Measurements from ENCODE around the gene NADK2. TPM values are rescaled to one million over a fixed set of nuclear protein-coding genes. Genes with fewer than 3 reads are reported as not detected.

NADK2 gene
- total RNA-seq, 1 donor from 2014 or later = 38.4 TPM

- DNase-seq (ENCODE audit: extremely low spot score, unreplicated experiment) = no peak
Measured at GRCh38 chr5:36181774-36182173, 60.0 kb downstream of the NADK2 start.

GRCh38 chr5:36180556-36181350 is 61.0 kb downstream of the NADK2 start:
- no peak for TF ChIP-seq CTCF (conservative IDR thresholded peaks at IDR 0.05)
- peaks cover under 1% of the 10 kb centered on the region for H3K9me3 Mint-ChIP-seq
- H3K27ac Mint-ChIP-seq = peak overlapping the region; percentile 15
- peaks cover 37% of the 10 kb centered on the region for H3K36me3 Mint-ChIP-seq
- no peak for DNase-seq (ENCODE audit: extremely low spot score, unreplicated experiment)
- H3K4me1 Mint-ChIP-seq (ENCODE audit: unreplicated experiment) = peaks cover 8% of the 10 kb centered on the region
- H3K27me3 Mint-ChIP-seq = no peaks in the 10 kb centered on the region
- no peak overlapping the region for H3K4me3 Mint-ChIP-seq

More at GRCh38 chr5:36181774-36182173, 60.0 kb downstream of the NADK2 start:
- Mint-ChIP-seq H3K4me3 (no peak overlapping the region), H3K36me3 (peaks cover 46% of the 10 kb centered on the region), H3K27me3 (no peaks in the 10 kb centered on the region), H3K9me3 (peaks cover 5% of the 10 kb centered on the region), H3K27ac (no peak overlapping the region), H3K4me1 (ENCODE audit: unreplicated experiment) (peaks cover 8% of the 10 kb centered on the region)
- TF ChIP-seq CTCF (conservative IDR thresholded peaks at IDR 0.05) = no peak

GRCh38 chr5:36179950-36180349 is 61.8 kb downstream of the NADK2 start:
- TF ChIP-seq CTCF (conservative IDR thresholded peaks at IDR 0.05) = no peak
- H3K9me3 Mint-ChIP-seq = no peaks in the 10 kb centered on the region
- H3K36me3 Mint-ChIP-seq = peaks cover 33% of the 10 kb centered on the region
- no peak overlapping the region for H3K4me3 Mint-ChIP-seq
- H3K27ac Mint-ChIP-seq = peak overlapping the region; percentile 15
- DNase-seq (ENCODE audit: extremely low spot score, unreplicated experiment) = no peak
- peaks cover 8% of the 10 kb centered on the region for H3K4me1 Mint-ChIP-seq (ENCODE audit: unreplicated experiment)
- H3K27me3 Mint-ChIP-seq = no peaks in the 10 kb centered on the region

- H3K4me3 Mint-ChIP-seq = no peak overlapping the region
- H3K27me3 Mint-ChIP-seq = no peaks in the 10 kb centered on the region
- no peak for DNase-seq (ENCODE audit: extremely low spot score, unreplicated experiment)
- peaks cover 8% of the 10 kb centered on the region for H3K4me1 Mint-ChIP-seq (ENCODE audit: unreplicated experiment)
- TF ChIP-seq CTCF (conservative IDR thresholded peaks at IDR 0.05) = no peak
- H3K27ac Mint-ChIP-seq = no peak overlapping the region
- no peaks in the 10 kb centered on the region for H3K9me3 Mint-ChIP-seq
- peaks cover 36% of the 10 kb centered on the region for H3K36me3 Mint-ChIP-seq
Measured at GRCh38 chr5:36178524-36178890, 63.2 kb downstream of the NADK2 start.

GRCh38 chr5:36177715-36178523 is 63.8 kb downstream of the NADK2 start:
- Mint-ChIP-seq H3K27ac (no peak overlapping the region), H3K27me3 (no peaks in the 10 kb centered on the region), H3K4me1 (ENCODE audit: unreplicated experiment) (peaks cover 8% of the 10 kb centered on the region), H3K36me3 (peaks cover 34% of the 10 kb centered on the region), H3K4me3 (no peak overlapping the region), H3K9me3 (no peaks in the 10 kb centered on the region)
- no peak for DNase-seq (ENCODE audit: extremely low spot score, unreplicated experiment)
- TF ChIP-seq CTCF (conservative IDR thresholded peaks at IDR 0.05) = peak; percentile 77

All from type B pancreatic cell (in vitro differentiated cells).